ENCODE results near the gene TJAP1.

GRCh38 chr6:43460032-43460431, 17.3 kb upstream of the TJAP1 start:
- no peak for TF ChIP-seq GATA3 (IDR thresholded peaks at IDR 0.05; ENCODE audit: low read depth, low read length)
- no peak for TF ChIP-seq GATA2 (IDR thresholded peaks at IDR 0.05; ENCODE audit: low read depth, low read length)
